Measurements from ENCODE around the gene TTL.
A peak's percentile ranks its signal among the peaks of the same experiment; 100 is the strongest.

GRCh38 chr2:112579241-112579640, 97.3 kb downstream of the TTL start:
- TF ChIP-seq, protein P1, sequence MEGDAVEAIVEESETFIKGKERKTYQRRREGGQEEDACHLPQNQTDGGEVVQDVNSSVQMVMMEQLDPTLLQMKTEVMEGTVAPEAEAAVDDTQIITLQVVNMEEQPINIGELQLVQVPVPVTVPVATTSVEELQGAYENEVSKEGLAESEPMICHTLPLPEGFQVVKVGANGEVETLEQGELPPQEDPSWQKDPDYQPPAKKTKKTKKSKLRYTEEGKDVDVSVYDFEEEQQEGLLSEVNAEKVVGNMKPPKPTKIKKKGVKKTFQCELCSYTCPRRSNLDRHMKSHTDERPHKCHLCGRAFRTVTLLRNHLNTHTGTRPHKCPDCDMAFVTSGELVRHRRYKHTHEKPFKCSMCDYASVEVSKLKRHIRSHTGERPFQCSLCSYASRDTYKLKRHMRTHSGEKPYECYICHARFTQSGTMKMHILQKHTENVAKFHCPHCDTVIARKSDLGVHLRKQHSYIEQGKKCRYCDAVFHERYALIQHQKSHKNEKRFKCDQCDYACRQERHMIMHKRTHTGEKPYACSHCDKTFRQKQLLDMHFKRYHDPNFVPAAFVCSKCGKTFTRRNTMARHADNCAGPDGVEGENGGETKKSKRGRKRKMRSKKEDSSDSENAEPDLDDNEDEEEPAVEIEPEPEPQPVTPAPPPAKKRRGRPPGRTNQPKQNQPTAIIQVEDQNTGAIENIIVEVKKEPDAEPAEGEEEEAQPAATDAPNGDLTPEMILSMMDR (conservative IDR thresholded peaks at IDR 0.05 in 1 of 2, IDR thresholded peaks at IDR 0.05 in 1 of 2; ENCODE audit: extremely low read depth in 1 of 2, insufficient read depth in 1 of 2, low read depth in 1 of 2, low read length in 2 of 2) = peak; percentile 7 to 22
- TF ChIP-seq EZH2 (IDR thresholded peaks at IDR 0.05; ENCODE audit: borderline replicate concordance, low read length) = no peak
